Suprapubic skin (tissue), 4 donors: ENCODE data around the gene POLDIP2.

Experiments
- EP300 ChIP-seq: sonication (generic); formaldehyde crosslinking; IDR thresholded peaks from one replicate; pipeline ENCODE4 v1.6.1; 2017; ENCODE audit warnings: antibody characterized with exemption
- POLR2A ChIP-seq, 2 donors: fragments of 450-650 bp; IDR thresholded peaks; one replicate each; pipeline ENCODE4 v1.6.1; 2017; ENCODE audit warnings: antibody characterized with exemption in 2 of 2, mild to moderate bottlenecking in 2 of 2, moderate library complexity in 2 of 2
- POLR2AphosphoS5 ChIP-seq, 3 donors: sonication (generic); formaldehyde crosslinking; IDR thresholded peaks; one replicate each; pipeline ENCODE4 v1.6.1; 2017; ENCODE audit warnings: antibody characterized with exemption in 3 of 3
- TF ChIP-seq, protein P1 (sequence below), 2 donors: fragments of 200-600 bp in 1 of 2; fragments of 450-650 bp in 1 of 2; sonication (generic) in 1 of 2; IDR thresholded peaks; one replicate each; pipeline ENCODE4 v1.5.1; 2016 to 2019; ENCODE audit warnings: antibody characterized with exemption in 2 of 2, mild to moderate bottlenecking in 1 of 2, moderate library complexity in 1 of 2

DNA sequence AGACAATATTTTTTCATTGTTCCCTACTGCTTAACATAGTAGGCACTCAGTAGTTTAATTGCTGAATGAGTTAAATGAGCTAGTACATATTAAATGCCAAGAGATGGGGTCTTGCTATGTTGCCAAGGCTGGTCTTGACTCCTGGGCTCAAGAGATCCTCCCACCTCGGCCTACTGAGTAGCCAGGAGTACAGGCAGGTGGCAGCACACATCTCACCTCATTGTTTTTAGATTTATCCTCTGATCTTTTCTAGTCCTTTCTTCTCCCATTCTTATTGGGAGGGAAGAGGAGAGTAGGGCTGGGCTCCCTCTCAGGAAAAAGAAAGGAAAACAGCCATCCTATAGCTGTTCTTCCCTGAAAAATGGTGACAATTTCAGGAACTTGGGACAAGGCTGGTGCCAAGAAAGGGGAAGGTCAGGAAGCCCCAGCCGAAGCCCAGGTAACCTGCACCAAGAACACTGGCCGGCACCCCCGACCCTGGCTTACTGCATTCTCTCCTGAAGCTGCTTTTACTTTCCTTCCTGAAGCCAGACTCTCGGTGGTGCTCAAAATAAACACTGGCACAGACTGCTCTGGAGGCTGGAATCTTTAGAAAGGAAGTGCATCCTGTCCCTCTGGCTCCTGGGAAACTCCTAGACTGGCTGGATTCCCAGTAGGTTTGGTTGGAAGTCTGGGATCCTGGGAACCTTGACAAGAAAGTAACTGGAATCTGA lies 19.1 kb downstream of the POLDIP2 start:
- TF ChIP-seq, protein P1, sequence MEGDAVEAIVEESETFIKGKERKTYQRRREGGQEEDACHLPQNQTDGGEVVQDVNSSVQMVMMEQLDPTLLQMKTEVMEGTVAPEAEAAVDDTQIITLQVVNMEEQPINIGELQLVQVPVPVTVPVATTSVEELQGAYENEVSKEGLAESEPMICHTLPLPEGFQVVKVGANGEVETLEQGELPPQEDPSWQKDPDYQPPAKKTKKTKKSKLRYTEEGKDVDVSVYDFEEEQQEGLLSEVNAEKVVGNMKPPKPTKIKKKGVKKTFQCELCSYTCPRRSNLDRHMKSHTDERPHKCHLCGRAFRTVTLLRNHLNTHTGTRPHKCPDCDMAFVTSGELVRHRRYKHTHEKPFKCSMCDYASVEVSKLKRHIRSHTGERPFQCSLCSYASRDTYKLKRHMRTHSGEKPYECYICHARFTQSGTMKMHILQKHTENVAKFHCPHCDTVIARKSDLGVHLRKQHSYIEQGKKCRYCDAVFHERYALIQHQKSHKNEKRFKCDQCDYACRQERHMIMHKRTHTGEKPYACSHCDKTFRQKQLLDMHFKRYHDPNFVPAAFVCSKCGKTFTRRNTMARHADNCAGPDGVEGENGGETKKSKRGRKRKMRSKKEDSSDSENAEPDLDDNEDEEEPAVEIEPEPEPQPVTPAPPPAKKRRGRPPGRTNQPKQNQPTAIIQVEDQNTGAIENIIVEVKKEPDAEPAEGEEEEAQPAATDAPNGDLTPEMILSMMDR (IDR thresholded peaks at IDR 0.05) = no peak
- TF ChIP-seq POLR2A (IDR thresholded peaks at IDR 0.05) (no peak), POLR2AphosphoS5 (IDR thresholded peaks at IDR 0.05) (no peak), EP300 (no peak)
